PC-3 (cell line): ENCODE measurements around the gene POPDC2. TPM values are rescaled to one million over a fixed set of nuclear protein-coding genes. Genes with fewer than 3 reads are reported as not detected.
A peak's percentile ranks its signal among the peaks of the same experiment; 100 is the strongest.

Experiments
- ATAC-seq: fragments of 200-7000 bp; cut with Tn5 transposase; 2 replicates; pipeline ENCODE4 v1.9.1; 2020; ENCODE audit warnings: mild to moderate bottlenecking, moderate library complexity
- BruUV-seq: library from RNA; stranded (reverse); fragments of 400-500 nt; replicated peaks from 2 replicates; lab custom pipeline; 2021; lab: Mats Ljungman, UMichigan
- CTCF ChIA-PET: fragments of 300-600 bp; sonication (Branson Sonifier 250); formaldehyde crosslinking; loops from one replicate; lab custom pipeline; 2022; ENCODE audit warnings: antibody characterized with exemption; lab: Charles Lee
- POLR2A ChIA-PET: fragments of 300-600 bp; sonication (Branson Sonifier 250); formaldehyde crosslinking; loops from one replicate; lab custom pipeline; 2022; ENCODE audit warnings: antibody characterized with exemption; ENCODE audit not compliant: unreplicated experiment; lab: Charles Lee
- DNase-seq: peaks from one replicate; pipeline ENCODE4 v3.0.0-alpha.2; 2015
- H2AFZ ChIP-seq: fragments of 300-600 bp; sonication (generic); 2 replicates; pipeline ENCODE4 v1.6.0; 2016; ENCODE audit warnings: antibody characterized with exemption, low read length
- H3F3A ChIP-seq: fragments of 300-600 bp; sonication (generic); one replicate; pipeline ENCODE4 v1.6.0; 2017; ENCODE audit warnings: antibody characterized with exemption, low read length, control low read depth, mild to moderate bottlenecking; ENCODE audit not compliant: unreplicated experiment
- H3K27ac ChIP-seq: fragments of 300-600 bp; sonication (generic); 2 replicates; pipeline ENCODE4 v1.5.1; 2016; ENCODE audit warnings: mild to moderate bottlenecking, low read length
- H3K27me3 ChIP-seq: fragments of 300-600 bp; sonication (generic); 2 replicates; pipeline ENCODE4 v1.6.1; 2016; ENCODE audit warnings: low read length, mixed read lengths
- H3K36me3 ChIP-seq: fragments of 300-600 bp; sonication (generic); 2 replicates; pipeline ENCODE4 v1.6.1; 2016; ENCODE audit warnings: low read depth, mixed run types, low read length, mixed read lengths
- H3K4me1 ChIP-seq: fragments of 300-600 bp; sonication (generic); 2 replicates; pipeline ENCODE4 v1.5.1; 2016; ENCODE audit warnings: low read length; ENCODE audit not compliant: insufficient read depth
- H3K4me2 ChIP-seq: fragments of 300-600 bp; sonication (generic); 2 replicates; pipeline ENCODE4 v1.6.0; 2016; ENCODE audit warnings: low read length
- H3K4me3 ChIP-seq: fragments of 300-600 bp; sonication (generic); 2 replicates; pipeline ENCODE4 v1.5.1; 2016; ENCODE audit warnings: mild to moderate bottlenecking, low read length, mixed read lengths
- H3K79me2 ChIP-seq: fragments of 300-600 bp; sonication (generic); 2 replicates; pipeline ENCODE4 v1.6.1; 2017; ENCODE audit warnings: low read length, mixed read lengths
- H3K9ac ChIP-seq: fragments of 300-600 bp; sonication (generic); 2 replicates; pipeline ENCODE4 v1.6.0; 2016; ENCODE audit warnings: mild to moderate bottlenecking, low read length
- H3K9me2 ChIP-seq: fragments of 300-600 bp; sonication (generic); replicated peaks from 2 replicates; pipeline ENCODE4 v1.6.1; 2016; ENCODE audit warnings: mixed run types, low read length, mixed read lengths
- H3K9me3 ChIP-seq: fragments of 300-600 bp; sonication (generic); 2 replicates; pipeline ENCODE4 v1.6.1; 2016; ENCODE audit warnings: low read length, mixed read lengths
- H4K20me1 ChIP-seq: fragments of 300-600 bp; sonication (generic); 2 replicates; pipeline ENCODE4 v1.6.1; 2016; ENCODE audit warnings: low read length, mixed read lengths
- EZH2 ChIP-seq: fragments of 300-600 bp; sonication (generic); IDR thresholded peaks from one replicate; pipeline ENCODE4 v1.6.1; 2017; ENCODE audit warnings: antibody characterized with exemption, mild to moderate bottlenecking, low read length; ENCODE audit not compliant: unreplicated experiment
- EZH2phosphoT487 ChIP-seq: fragments of 300-600 bp; sonication (generic); IDR thresholded peaks from 2 replicates; pipeline ENCODE4 v1.6.1; 2018; ENCODE audit warnings: mild to moderate bottlenecking, antibody characterized with exemption, low read length, borderline replicate concordance
- intact Hi-C: fragments of 100-400 bp; cut with micrococcal nuclease; formaldehyde crosslinking; loops from 2 replicates; pipeline ENCODE4 v1.9.0; 2023
- total RNA-seq: library from RNA; depleted of rRNA; stranded (reverse); fragments of >200 nt; gene quantifications from 2 replicates; pipeline ENCODE4 v1.2.3, GENCODE V29; 2014
- TF ChIP-seq, protein P1 (sequence below): fragments of 300-600 bp; sonication (generic); conservative IDR thresholded peaks from 2 replicates; pipeline ENCODE4 v1.5.1; 2017; ENCODE audit warnings: antibody characterized with exemption, low read depth, mild to moderate bottlenecking, low read length

POPDC2 gene
- total RNA-seq, 1 experiment from 2014 or later = 0.62 TPM

DNA sequence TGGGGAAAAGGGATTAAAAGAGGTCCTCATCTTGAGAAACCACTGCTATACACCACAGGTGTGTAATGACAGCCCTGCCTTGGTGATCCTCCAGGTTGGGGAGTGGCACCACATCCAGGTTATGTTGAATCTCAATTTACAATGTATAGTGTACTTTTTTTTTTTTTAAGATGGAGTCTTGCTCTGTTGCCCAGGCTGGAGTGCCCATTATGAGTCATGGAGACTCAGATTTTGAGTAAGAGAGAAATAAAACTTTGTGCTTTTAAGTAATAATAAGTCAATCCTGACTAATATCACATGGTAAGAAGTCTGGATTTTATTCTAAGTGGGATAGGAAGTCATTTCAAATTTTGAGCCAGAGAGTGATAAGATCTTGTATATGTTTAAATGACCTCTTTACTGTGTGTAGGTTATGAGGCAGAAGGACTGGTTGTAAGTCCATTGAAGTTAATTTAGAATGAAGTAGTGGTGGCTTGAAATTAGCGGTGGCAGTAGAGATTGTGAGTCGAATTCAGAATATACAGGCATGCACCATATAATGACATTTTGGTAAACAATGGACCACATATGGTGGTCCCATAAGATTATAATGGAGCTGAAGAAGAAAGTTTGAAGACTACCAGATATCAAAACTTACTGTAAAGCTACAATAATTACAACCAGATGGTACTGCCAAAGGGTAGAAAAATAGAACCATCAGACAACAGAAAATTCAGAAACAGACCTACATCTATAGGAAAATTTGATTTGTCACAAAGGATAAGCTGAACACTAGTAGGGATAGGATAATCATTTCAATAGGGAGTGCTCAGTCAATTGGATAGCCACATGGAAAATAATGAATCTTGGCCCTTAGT lies 20.7 kb downstream of the POPDC2 start:
- DNase-seq (no peak), ATAC-seq (no peak)
- CTCF ChIA-PET = no interaction called here
- intact Hi-C loops = no loop called here
- BruUV-seq = no TSS peak
- Histone ChIP-seq H3K36me3 (no peaks in the 10 kb centered on the region), H3K4me3 (no peak overlapping the region), H2AFZ (no peak overlapping the region), H3F3A (peaks cover 4% of the 10 kb centered on the region), H4K20me1 (no peaks in the 10 kb centered on the region), H3K4me2 (no peak overlapping the region), H3K9me2 (no peaks in the 10 kb centered on the region), H3K27ac (no peak overlapping the region), H3K4me1 (peaks cover 61% of the 10 kb centered on the region), H3K79me2 (no peaks in the 10 kb centered on the region), H3K27me3 (no peaks in the 10 kb centered on the region), H3K9ac (no peak overlapping the region), H3K9me3 (no peaks in the 10 kb centered on the region)
- TF ChIP-seq EZH2 = no peak
- TF ChIP-seq, protein P1, sequence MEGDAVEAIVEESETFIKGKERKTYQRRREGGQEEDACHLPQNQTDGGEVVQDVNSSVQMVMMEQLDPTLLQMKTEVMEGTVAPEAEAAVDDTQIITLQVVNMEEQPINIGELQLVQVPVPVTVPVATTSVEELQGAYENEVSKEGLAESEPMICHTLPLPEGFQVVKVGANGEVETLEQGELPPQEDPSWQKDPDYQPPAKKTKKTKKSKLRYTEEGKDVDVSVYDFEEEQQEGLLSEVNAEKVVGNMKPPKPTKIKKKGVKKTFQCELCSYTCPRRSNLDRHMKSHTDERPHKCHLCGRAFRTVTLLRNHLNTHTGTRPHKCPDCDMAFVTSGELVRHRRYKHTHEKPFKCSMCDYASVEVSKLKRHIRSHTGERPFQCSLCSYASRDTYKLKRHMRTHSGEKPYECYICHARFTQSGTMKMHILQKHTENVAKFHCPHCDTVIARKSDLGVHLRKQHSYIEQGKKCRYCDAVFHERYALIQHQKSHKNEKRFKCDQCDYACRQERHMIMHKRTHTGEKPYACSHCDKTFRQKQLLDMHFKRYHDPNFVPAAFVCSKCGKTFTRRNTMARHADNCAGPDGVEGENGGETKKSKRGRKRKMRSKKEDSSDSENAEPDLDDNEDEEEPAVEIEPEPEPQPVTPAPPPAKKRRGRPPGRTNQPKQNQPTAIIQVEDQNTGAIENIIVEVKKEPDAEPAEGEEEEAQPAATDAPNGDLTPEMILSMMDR = no peak
- TF ChIP-seq EZH2phosphoT487 = no peak
- POLR2A ChIA-PET = interaction anchor here (0.7 kb wide), 1 partner anchor 9 kb away, joined by 8 read pairs; no protein-coding TSS in a partner anchor

DNA sequence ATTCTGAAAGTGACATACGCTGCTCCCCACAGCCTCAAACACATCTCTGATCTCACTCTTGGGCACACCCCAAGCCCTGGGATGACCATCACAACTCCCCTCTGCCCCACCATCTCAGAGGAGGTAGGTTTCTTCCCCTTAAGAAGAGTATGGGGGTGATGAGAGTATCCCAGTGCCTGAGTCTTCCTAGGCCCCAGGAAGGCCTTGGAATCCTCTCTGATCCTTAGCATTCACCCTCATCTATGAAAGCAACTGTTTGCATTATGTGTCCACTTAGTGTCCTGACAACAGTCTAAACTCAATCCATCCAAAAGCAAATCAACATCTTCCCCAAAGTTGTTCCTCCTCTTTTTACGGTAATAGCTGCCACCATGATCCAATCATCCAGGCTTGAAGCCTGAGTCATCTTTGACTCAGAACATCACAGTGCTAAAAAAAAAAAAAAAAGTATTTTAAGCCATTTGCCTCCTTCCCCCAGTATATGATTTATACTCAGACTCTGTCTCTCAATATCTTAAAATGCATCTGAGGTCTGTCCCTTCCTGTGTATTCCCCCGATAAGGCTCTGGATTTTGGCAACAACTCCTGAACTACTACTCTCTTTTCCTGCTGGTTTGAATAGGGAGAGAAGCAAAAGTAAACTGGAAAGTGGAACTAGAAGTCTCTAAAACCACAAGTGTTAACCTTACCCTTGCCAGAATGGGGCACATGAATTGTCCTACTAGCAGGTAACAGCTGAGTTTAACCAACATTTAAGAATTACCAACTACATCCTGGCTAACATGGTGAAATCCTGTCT lies 22.5 kb downstream of the POPDC2 start:
- Histone ChIP-seq H3K36me3 (no peaks in the 10 kb centered on the region), H2AFZ (peak overlapping the region; percentile 25), H3K9me2 (no peaks in the 10 kb centered on the region), H4K20me1 (no peaks in the 10 kb centered on the region), H3K9me3 (no peaks in the 10 kb centered on the region), H3K4me3 (peak overlapping the region; percentile 6; the same call in 1 of the 2 replicates), H3K4me1 (peaks cover 44% of the 10 kb centered on the region), H3K79me2 (no peaks in the 10 kb centered on the region), H3F3A (no peaks in the 10 kb centered on the region), H3K27me3 (no peaks in the 10 kb centered on the region), H3K9ac (peak overlapping the region; percentile 9; the same call in 1 of the 2 replicates), H3K4me2 (peak overlapping the region; percentile 55), H3K27ac (peak overlapping the region; percentile 70)
- ChIA-PET CTCF (no interaction called here), POLR2A (interaction anchor here (0.7 to 0.9 kb wide), 2 partner anchors 11 to 39 kb away, joined by 3 to 5 read pairs; no protein-coding TSS in a partner anchor)
- intact Hi-C loops = no loop called here
- no TSS peak for BruUV-seq
- peak; percentile 85 for ATAC-seq
- TF ChIP-seq EZH2phosphoT487 (no peak), EZH2 (no peak)
- TF ChIP-seq, protein P1 = no peak
- DNase-seq = peak; percentile 90
